ENCODE measurements around the gene MAGI2. TPM values are rescaled to one million over a fixed set of nuclear protein-coding genes. Genes with fewer than 3 reads are reported as not detected.

MAGI2 gene
- total and polyA plus RNA-seq, 2 donors (not counting 3 experiments of a cell fraction or from before 2014, with no cell fraction given) = 0.28 to 6.0 TPM

DNA sequence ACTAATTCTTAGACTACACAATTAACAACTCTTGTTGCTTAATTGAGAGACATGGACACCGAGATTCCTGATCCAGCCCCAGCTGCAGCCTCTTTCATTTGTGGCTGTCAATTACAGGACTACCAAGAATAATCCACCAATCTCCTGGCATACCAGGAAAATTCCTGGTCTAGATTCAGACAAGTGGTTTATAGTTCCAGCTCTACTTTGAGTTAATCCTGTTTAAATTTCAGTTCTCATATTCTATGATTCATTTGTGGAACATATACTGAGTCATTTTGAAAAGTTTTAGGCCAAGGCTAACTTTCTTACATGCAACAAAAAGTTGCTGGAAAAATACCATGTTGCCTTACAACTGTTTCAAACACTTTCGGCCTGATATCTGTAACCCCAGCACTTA is 253.5 kb downstream of the MAGI2 start:
- ChIA-PET POLR2A (no interaction called here), CTCF (no interaction called here)
- Histone ChIP-seq H3K9me1 (replicated peaks; ENCODE audit: control insufficient read depth, extremely low read depth, insufficient read depth, low read length) (no peaks in the 10 kb centered on the region), H3K9ac (replicated peaks; ENCODE audit: extremely low read depth, insufficient read depth, low read length) (no peak overlapping the region), H3K36me3 (ENCODE audit: control insufficient read depth in 2 of 2, extremely low read depth in 1 of 2, insufficient read depth in 2 of 2, low read length in 2 of 2) (no peaks in the 10 kb centered on the region), H3K4me3 (replicated peaks in 1 of 3; ENCODE audit: insufficient read depth in 1 of 3, low read depth in 1 of 3, low read length in 3 of 3) (no peak overlapping the region), H4K20me1 (replicated peaks; ENCODE audit: control insufficient read depth, extremely low read depth, insufficient read depth, low read length) (no peaks in the 10 kb centered on the region), H3K27ac (ENCODE audit: insufficient read depth, low read depth, low read length) (no peak overlapping the region), H3K79me2 (ENCODE audit: control insufficient read depth, insufficient read depth, low read length) (no peaks in the 10 kb centered on the region), H3K4me2 (ENCODE audit: insufficient read depth, low read length) (no peak overlapping the region), H3K9me3 (replicated peaks; ENCODE audit: control insufficient read depth, insufficient read depth, low read length) (no peaks in the 10 kb centered on the region), H3K27me3 (ENCODE audit: control insufficient read depth in 2 of 2, insufficient read depth in 2 of 2, low read length in 2 of 2) (no peaks in the 10 kb centered on the region), H3K4me1 (ENCODE audit: control insufficient read depth, extremely low read depth, insufficient read depth, low read length) (no peaks in the 10 kb centered on the region), H2AFZ (ENCODE audit: low read depth, low read length) (no peak overlapping the region)
- dilution Hi-C loops (cut with MboI; ENCODE audit: extremely low pct_ligation_motif_present, low sequenced_read_pairs) = no loop called here
- TF ChIP-seq POLR2A (IDR thresholded peaks at IDR 0.05; ENCODE audit: low read depth, low read length) (no peak), MYC (IDR thresholded peaks at IDR 0.05; ENCODE audit: low read depth, low read length) (no peak), POLR2AphosphoS5 (IDR thresholded peaks at IDR 0.05; ENCODE audit: insufficient read depth, low read depth, low read length) (no peak), FOS (IDR thresholded peaks at IDR 0.05; ENCODE audit: borderline replicate concordance, insufficient read depth, low read length) (no peak), GATA2 (IDR thresholded peaks at IDR 0.05; ENCODE audit: insufficient read depth, insufficient read length, low read depth, low read length) (no peak), EZH2 (IDR thresholded peaks at IDR 0.05; ENCODE audit: borderline replicate concordance, low read depth, low read length, severe bottlenecking) (no peak), JUN (IDR thresholded peaks at IDR 0.05; ENCODE audit: borderline replicate concordance, insufficient read depth, insufficient read length, low read depth) (no peak)
- TF ChIP-seq, protein P1, sequence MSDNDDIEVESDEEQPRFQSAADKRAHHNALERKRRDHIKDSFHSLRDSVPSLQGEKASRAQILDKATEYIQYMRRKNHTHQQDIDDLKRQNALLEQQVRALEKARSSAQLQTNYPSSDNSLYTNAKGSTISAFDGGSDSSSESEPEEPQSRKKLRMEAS (IDR thresholded peaks at IDR 0.05; ENCODE audit: insufficient read depth, insufficient read length) = no peak
- TF ChIP-seq, protein P2, sequence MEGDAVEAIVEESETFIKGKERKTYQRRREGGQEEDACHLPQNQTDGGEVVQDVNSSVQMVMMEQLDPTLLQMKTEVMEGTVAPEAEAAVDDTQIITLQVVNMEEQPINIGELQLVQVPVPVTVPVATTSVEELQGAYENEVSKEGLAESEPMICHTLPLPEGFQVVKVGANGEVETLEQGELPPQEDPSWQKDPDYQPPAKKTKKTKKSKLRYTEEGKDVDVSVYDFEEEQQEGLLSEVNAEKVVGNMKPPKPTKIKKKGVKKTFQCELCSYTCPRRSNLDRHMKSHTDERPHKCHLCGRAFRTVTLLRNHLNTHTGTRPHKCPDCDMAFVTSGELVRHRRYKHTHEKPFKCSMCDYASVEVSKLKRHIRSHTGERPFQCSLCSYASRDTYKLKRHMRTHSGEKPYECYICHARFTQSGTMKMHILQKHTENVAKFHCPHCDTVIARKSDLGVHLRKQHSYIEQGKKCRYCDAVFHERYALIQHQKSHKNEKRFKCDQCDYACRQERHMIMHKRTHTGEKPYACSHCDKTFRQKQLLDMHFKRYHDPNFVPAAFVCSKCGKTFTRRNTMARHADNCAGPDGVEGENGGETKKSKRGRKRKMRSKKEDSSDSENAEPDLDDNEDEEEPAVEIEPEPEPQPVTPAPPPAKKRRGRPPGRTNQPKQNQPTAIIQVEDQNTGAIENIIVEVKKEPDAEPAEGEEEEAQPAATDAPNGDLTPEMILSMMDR (IDR thresholded peaks at IDR 0.05; ENCODE audit: extremely low read depth in 1 of 2, insufficient read depth in 1 of 2, low read depth in 1 of 2, low read length in 2 of 2) = no peak
- BruUV-seq (replicated peaks) = no TSS peak
- FAIRE-seq (no peak), DNase-seq (ENCODE audit: low read depth, low spot score) (no peak)
- intact Hi-C loops (cut with micrococcal nuclease) = no loop called here
